ENCODE data around the gene PTCHD1. TPM values are rescaled to one million over a fixed set of nuclear protein-coding genes. Genes with fewer than 3 reads are reported as not detected.

PTCHD1 gene
- total RNA-seq, 1 donor from 2014 or later: 1.6 TPM

GRCh38 chrX:23396263-23396662, 61.6 kb downstream of the PTCHD1 start:
- DNase-seq (ENCODE audit: low spot score): no peak

GRCh38 chrX:23398570-23398969, 63.9 kb downstream of the PTCHD1 start:
- DNase-seq (ENCODE audit: low spot score): no peak

GRCh38 chrX:23403849-23404248, 69.2 kb downstream of the PTCHD1 start:
- DNase-seq (ENCODE audit: low spot score): no peak

- no peak for DNase-seq (ENCODE audit: low spot score)
Observed at GRCh38 chrX:23422912-23423311, 88.3 kb downstream of the PTCHD1 start.

DNA sequence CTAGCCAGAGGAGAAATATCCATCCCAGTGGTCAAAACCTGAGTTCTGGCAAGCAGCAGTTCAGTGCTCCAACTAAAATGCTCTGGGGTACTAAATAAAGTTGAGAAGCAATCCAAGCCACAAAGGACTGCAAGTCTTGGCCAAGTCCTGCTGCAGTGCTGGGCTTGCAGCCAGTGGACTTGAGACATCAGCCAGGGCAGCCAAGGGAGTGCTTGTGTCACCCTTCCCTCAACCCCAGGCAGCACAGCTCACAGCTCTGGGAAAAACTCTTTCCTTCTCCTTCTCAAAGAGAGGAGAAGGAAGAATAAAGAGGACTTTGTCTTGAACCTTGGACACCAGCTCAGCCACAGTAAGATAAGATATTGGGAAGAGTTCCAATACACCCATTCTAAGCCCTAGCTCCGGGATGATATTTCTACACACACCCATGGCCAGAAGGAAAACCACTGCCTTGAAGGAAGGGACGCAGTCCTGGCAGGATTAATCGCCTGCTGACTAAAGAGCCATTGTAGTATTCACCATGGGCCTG, 99.8 kb downstream of the PTCHD1 start:
- peak; percentile 81 for DNase-seq (ENCODE audit: low spot score)

- DNase-seq (ENCODE audit: low spot score): no peak
Observed at GRCh38 chrX:23435108-23435507, 100.5 kb downstream of the PTCHD1 start.

DNA sequence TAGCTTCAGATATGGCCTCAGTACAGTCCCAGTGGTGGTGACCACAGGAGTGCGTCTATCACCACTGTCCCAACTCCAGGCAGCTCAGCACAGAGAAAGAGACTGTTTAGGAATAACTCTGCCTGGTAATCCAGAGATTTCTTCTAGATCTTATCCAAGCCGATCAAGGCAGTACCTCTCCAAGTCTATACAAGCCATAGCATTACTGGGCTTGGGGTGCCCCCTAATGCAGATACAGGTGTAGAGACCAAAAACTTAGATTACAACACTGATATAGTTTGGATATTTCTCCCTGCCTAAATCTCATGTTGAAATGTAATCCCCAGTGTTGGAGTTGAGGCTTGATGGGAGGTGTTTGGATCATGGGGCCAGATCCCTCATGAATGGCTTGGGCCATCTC, 100.9 kb downstream of the PTCHD1 start:
- DNase-seq (ENCODE audit: low spot score): no peak

DNA sequence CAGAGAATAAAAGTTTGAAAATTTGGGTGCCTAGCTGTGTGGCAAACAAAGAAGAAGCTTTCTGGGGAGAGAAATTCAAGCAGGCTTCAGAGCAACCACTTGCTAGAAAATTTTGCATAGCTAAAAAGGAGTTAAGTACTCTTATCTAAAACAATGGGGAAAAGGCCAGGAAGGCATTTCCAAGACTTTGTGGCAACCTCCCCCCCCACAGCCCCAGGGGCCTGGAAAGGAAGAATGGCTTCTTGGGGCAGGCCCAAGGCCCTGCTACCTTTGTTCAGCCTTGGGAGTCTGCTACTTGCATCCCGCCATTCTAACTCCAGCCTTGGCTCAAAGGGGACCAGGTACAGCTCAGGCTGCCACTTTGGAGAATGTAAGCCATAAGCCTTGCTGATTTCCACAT, 102.2 kb downstream of the PTCHD1 start:
- DNase-seq (ENCODE audit: low spot score): no peak

DNA sequence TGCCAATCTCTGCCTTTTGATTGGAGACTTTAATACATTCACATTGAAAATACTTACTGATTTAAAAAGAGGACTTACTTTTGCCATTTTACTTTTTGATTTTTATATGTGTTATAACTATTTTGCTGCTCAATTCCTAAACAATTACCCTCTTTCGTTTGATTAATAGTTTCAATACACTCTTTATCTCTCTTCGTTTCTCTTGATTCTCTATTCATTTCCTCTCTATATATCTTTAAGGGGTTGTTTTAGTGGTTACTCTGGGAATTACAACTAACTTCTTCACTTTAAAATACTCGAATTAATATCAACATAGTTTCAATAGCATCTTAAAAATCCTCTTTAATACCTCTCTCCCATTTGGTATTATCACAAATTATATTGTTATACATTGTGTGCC, 116.6 kb downstream of the PTCHD1 start:
- DNase-seq (ENCODE audit: low spot score): no peak

Data from mucosa of gallbladder (tissue), 1 donor.